HCT116 (cell line): Measurements from ENCODE around the gene REEP3. TPM values are rescaled to one million over a fixed set of nuclear protein-coding genes. Genes with fewer than 3 reads are reported as not detected.

Experiments
- ATAC-seq: fragments of 200-7000 bp; cut with Tn5 transposase; 2 replicates; pipeline ENCODE4 v1.9.1; 2020; ENCODE audit warnings: mild to moderate bottlenecking, moderate library complexity
- BruUV-seq: library from RNA; stranded (reverse); fragments of 400-500 nt; replicated peaks from 2 replicates; lab custom pipeline; 2021; lab: Mats Ljungman, UMichigan
- CTCF ChIA-PET: fragments of 300-600 bp; sonication (Branson Sonifier 250); formaldehyde crosslinking; loops from one replicate; lab custom pipeline; 2021; ENCODE audit warnings: antibody characterized with exemption; lab: Charles Lee
- POLR2A ChIA-PET: fragments of 300-600, 350-600 bp; sonication (Branson Sonifier 250); formaldehyde crosslinking; loops from one replicate; lab custom pipeline; 2021; ENCODE audit warnings: antibody characterized with exemption; lab: Charles Lee
- RAD21 ChIA-PET, 2 experiments: fragments of 300-600 bp; sonication (Branson Sonifier 250); formaldehyde crosslinking; loops; one replicate each; lab custom pipeline; 2023; ENCODE audit warnings: low total read pairs in 2 of 2; ENCODE audit not compliant: uncharacterized antibody in 2 of 2, unreplicated experiment in 2 of 2, low non-redundant PET in 1 of 2; lab: Charles Lee
- DNase-seq: peaks from one replicate; pipeline ENCODE4 v3.0.0-alpha.2; 2010; ENCODE audit warnings: low read depth, low spot score
- H2AFZ ChIP-seq: fragments of 200-600 bp; shearing (Covaris generic), sonication (generic); 2 replicates; pipeline ENCODE4 v1.6.1; 2017; ENCODE audit warnings: low read depth, mixed run types, mixed read lengths, antibody characterized with exemption, low read length; ENCODE audit not compliant: poor library complexity, severe bottlenecking
- H3K27ac ChIP-seq: 2 replicates; pipeline ENCODE4 v1.5.1; 2012; ENCODE audit warnings: low read depth, low read length
- H3K27me3 ChIP-seq: fragments of 200-600 bp; sonication (generic); 2 replicates; pipeline ENCODE4 v1.6.1; 2016; ENCODE audit warnings: mixed run types, low read length, mixed read lengths; ENCODE audit not compliant: insufficient read depth
- H3K36me3 ChIP-seq, 2 experiments: fragments of 200-500 bp in 1 of 2; fragments of 200-600 bp in 1 of 2; sonication (Bioruptor generic) in 1 of 2; sonication (generic) in 1 of 2; 2 replicates each; pipeline versions ENCODE4 v1.5.1 to v1.6.1; 2014 to 2016; ENCODE audit warnings: low read length in 2 of 2, inconsistent platforms in 1 of 2, mixed read lengths in 1 of 2, mixed run types in 1 of 2; ENCODE audit not compliant: insufficient read depth in 2 of 2, control insufficient read depth in 1 of 2
- H3K4me1 ChIP-seq, 2 experiments: fragments of 200-600 bp in 1 of 2; sonication (generic) in 1 of 2; 2 replicates each; pipeline versions ENCODE4 v1.5.1 to v1.6.1; 2012 to 2017; ENCODE audit warnings: low read length in 2 of 2, inconsistent platforms in 1 of 2, mild to moderate bottlenecking in 1 of 2, mixed read lengths in 1 of 2, mixed run types in 1 of 2, moderate library complexity in 1 of 2; ENCODE audit not compliant: insufficient read depth in 2 of 2, control insufficient read depth in 1 of 2
- H3K4me2 ChIP-seq: fragments of 200-600 bp; sonication (generic); 2 replicates; pipeline ENCODE4 v1.6.1; 2017; ENCODE audit warnings: mixed run types, low read length, mixed read lengths
- H3K4me3 ChIP-seq, 2 experiments: fragments of 200-600 bp in 1 of 2; sonication (generic) in 1 of 2; replicated peaks in 1 of 2; 2 replicates each; pipeline ENCODE4 v1.5.1; 2011 to 2016; ENCODE audit warnings: low read length in 2 of 2, control low read depth in 1 of 2, low read depth in 1 of 2, mild to moderate bottlenecking in 1 of 2, mixed read lengths in 1 of 2, mixed run types in 1 of 2
- H3K79me2 ChIP-seq: fragments of 200-600 bp; sonication (generic); 2 replicates; pipeline ENCODE4 v1.6.1; 2017; ENCODE audit warnings: mild to moderate bottlenecking, mixed run types, low read length, moderate library complexity, mixed read lengths; ENCODE audit not compliant: insufficient read depth
- H3K9ac ChIP-seq: fragments of 200-600 bp; sonication (generic); 2 replicates; pipeline ENCODE4 v1.6.1; 2016; ENCODE audit warnings: low read length, mixed read lengths
- H3K9me2 ChIP-seq: fragments of 200-600 bp; sonication (generic), shearing (Covaris generic); 2 replicates; pipeline ENCODE4 v1.6.1; 2017; ENCODE audit warnings: mixed run types, mild to moderate bottlenecking, moderate library complexity; ENCODE audit not compliant: insufficient read depth
- H3K9me3 ChIP-seq, 2 experiments: fragments of 200-500 bp in 1 of 2; fragments of 200-600 bp in 1 of 2; sonication (Bioruptor generic) in 1 of 2; sonication (generic) in 1 of 2; 2 replicates each; pipeline ENCODE4 v1.6.1; 2014 to 2017; ENCODE audit warnings: low read length in 2 of 2, mixed read lengths in 2 of 2, inconsistent platforms in 1 of 2, low read depth in 1 of 2, mild to moderate bottlenecking in 1 of 2, mixed run types in 1 of 2, moderate library complexity in 1 of 2; ENCODE audit not compliant: control insufficient read depth in 1 of 2, insufficient read depth in 1 of 2
- H4K20me1 ChIP-seq: fragments of 200-600 bp; sonication (generic), shearing (Covaris generic); 2 replicates; pipeline ENCODE4 v1.6.1; 2017; ENCODE audit warnings: mixed run types, mild to moderate bottlenecking, moderate library complexity; ENCODE audit not compliant: insufficient read depth
- CBX3 ChIP-seq: IDR thresholded peaks from 2 replicates; pipeline ENCODE4 v1.6.1; 2012; ENCODE audit warnings: low read depth
- EGR1 ChIP-seq: IDR thresholded peaks from 2 replicates; pipeline ENCODE4 v1.6.1; 2012; ENCODE audit warnings: low read depth
- EZH2 ChIP-seq: fragments of 200-600 bp; sonication (generic); IDR thresholded peaks from 2 replicates; pipeline ENCODE4 v1.6.1; 2017; ENCODE audit warnings: antibody characterized with exemption, mixed run types
- MAX ChIP-seq: IDR thresholded peaks from 2 replicates; pipeline ENCODE4 v1.6.1; 2012
- SIN3A ChIP-seq: IDR thresholded peaks from 2 replicates; pipeline ENCODE4 v1.6.1; 2012; ENCODE audit warnings: low read depth
- SRF ChIP-seq: IDR thresholded peaks from 2 replicates; pipeline ENCODE4 v1.6.1; 2012; ENCODE audit warnings: low read depth
- TCF7L2 ChIP-seq: IDR thresholded peaks from 2 replicates; pipeline ENCODE4 v1.7.0; 2011; ENCODE audit warnings: borderline replicate concordance, inconsistent platforms; ENCODE audit not compliant: insufficient read depth, insufficient read length; ENCODE audit errors: extremely low read depth
- ZBTB33 ChIP-seq: IDR thresholded peaks from 2 replicates; pipeline ENCODE4 v1.6.1; 2011; ENCODE audit warnings: mild to moderate bottlenecking, low read length, moderate library complexity; ENCODE audit not compliant: insufficient replicate concordance; ENCODE audit errors: extremely low read depth
- ZNF274 ChIP-seq: fragments of 200-500 bp; sonication (Bioruptor generic); IDR thresholded peaks from 2 replicates; pipeline ENCODE4 v1.6.1; 2014; ENCODE audit warnings: mild to moderate bottlenecking, low read depth, low read length, inconsistent platforms
- intact Hi-C: fragments of 100-400 bp; cut with micrococcal nuclease; formaldehyde crosslinking; loops from 2 replicates; pipeline ENCODE4 v1.10.0; 2022
- total RNA-seq: library from RNA; stranded (reverse); gene quantifications from one replicate; pipeline ENCODE4 v1.2.1, GENCODE V29; 2021; ENCODE audit not compliant: unreplicated experiment

REEP3 gene
- total RNA-seq, 1 experiment from 2014 or later, result 41.3 TPM

GRCh38 chr10:63651864-63652263, 130.7 kb downstream of the REEP3 start:
- intact Hi-C loops, result no loop called here
- BruUV-seq, result no TSS peak
- TF ChIP-seq EZH2, result no peak
- TF ChIP-seq MAX, result no peak
- no peak for TF ChIP-seq SIN3A
- no peak for TF ChIP-seq ZBTB33
- no peak for TF ChIP-seq EGR1
- TF ChIP-seq SRF, result no peak
- no peak for TF ChIP-seq TCF7L2
- TF ChIP-seq CBX3, result no peak
- TF ChIP-seq ZNF274, result no peak
- DNase-seq (no peak), ATAC-seq (no peak)
- no peak overlapping the region for H3K27ac ChIP-seq
- H3K79me2 ChIP-seq, result no peaks in the 10 kb centered on the region
- no peaks in the 10 kb centered on the region for H3K4me1 ChIP-seq
- H3K9me2 ChIP-seq, result no peaks in the 10 kb centered on the region
- H3K9ac ChIP-seq, result no peak overlapping the region
- H3K4me2 ChIP-seq, result no peak overlapping the region
- no peaks in the 10 kb centered on the region for H3K27me3 ChIP-seq
- H3K9me3 ChIP-seq, result no peaks in the 10 kb centered on the region
- RAD21 ChIA-PET, result no interaction called here
- no peak overlapping the region for H2AFZ ChIP-seq
- no peaks in the 10 kb centered on the region for H3K36me3 ChIP-seq
- POLR2A ChIA-PET, result no interaction called here
- no peak overlapping the region for H3K4me3 ChIP-seq
- H4K20me1 ChIP-seq, result no peaks in the 10 kb centered on the region
- CTCF ChIA-PET, result no interaction called here
